HUDEP-2 (cell line): ENCODE measurements around the gene DYNC1H1.

Experiments used
- DNase-seq, 76 experiments: peaks; one replicate each; lab custom pipeline; 2025; ENCODE audit not compliant: unreplicated experiment in 76 of 76; lab: John Stamatoyannopoulos, UW

DYNC1H1 gene

GRCh38 chr14:102085488-102085887 lies 121.1 kb downstream of the DYNC1H1 start:
- peak in 7 of 76 experiments; percentile 5 to 22 (median 18) for DNase-seq

- DNase-seq: peak in 2 of 76 experiments; percentile 15 to 28
Observed at GRCh38 chr14:102085948-102086708, 121.8 kb downstream of the DYNC1H1 start.

GRCh38 chr14:102086709-102086971 lies 122.3 kb downstream of the DYNC1H1 start:
- DNase-seq: no peak

- DNase-seq: peak in 74 of 76 experiments; percentile 48 to 97 (median 90)
Observed at GRCh38 chr14:102086972-102087761, 122.8 kb downstream of the DYNC1H1 start, which contains the start of gene HSP90AA1. TSS of gene HSP90AA1 (minus strand) at chr14:102087044. CDS start at chr14:102086378, 666 bp downstream.

- no peak for DNase-seq
Observed at GRCh38 chr14:102087762-102088011, 123.3 kb downstream of the DYNC1H1 start.

DNA sequence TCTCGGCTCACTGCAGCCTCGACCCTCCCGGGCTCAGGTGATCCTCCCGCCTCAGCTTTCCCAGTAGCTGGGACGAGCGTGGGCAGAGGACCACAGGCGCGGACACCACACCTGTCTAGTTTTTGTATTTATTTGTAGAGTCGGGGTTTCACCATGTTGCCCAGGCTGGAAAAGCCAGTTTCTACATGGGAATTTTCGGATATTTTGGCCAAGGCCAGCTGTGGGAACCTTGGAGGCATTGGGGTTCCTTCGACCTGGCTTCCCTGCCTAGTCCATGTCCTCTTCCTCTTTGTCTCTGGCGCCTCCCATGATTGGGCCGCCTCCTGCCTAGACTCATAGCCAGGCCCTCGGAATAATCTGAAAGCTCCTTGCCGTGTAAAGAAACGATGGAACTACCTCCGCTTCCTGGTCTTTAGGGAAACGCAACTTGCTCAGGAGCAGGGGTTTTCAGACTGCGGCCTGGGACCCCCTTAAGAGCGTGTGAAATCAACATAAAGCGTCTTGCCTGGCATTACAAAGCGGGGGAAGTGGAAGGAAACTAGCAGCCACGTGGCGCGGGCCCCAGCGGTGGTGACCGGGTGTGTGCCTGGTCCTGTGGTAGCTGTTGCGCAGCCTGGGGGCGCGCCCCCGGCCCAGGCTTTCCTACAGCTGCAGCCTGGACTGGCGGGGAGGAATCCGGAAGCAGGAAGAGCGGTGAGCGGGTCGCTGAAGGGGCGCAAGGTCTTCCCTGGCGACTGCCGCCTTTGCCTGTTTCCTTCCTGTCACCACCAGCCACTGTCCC lies 123.8 kb downstream of the DYNC1H1 start:
- DNase-seq: peak in 61 of 76 experiments; percentile 11 to 89 (median 55)

DNA sequence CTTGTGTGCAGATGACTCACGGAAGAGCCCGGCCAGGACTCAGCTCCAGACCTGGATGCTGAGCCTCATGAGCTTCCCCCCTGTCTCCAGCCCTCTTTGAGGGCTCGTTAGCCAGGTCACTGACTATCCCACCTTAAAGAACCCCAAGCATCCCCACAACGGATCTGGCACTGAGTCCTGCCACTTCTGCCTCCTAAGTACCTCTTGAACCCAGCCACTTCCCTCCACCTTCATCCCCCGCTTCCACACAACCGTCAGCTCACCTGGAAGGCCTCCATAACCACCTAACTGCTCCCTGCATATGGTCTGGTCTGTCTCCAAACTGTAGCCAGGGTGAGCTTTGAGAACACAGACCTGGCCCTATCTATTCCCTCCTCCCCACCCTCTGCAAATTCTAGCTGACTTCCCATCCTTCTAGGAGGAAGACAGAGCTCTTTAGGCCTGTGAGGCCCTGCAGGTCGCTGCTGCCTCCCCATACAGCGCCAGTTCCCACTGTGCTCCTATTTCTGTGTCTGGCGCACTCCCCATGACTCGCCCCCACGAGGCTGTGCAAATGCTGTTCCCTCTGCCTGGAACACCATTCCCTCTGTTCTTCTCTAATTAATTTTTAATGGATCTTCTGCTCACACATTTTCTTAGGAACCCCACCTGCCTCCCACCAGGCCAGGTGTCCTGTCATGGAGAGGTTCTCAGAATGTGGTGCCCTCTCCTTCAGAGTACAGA lies 125.4 kb downstream of the DYNC1H1 start:
- no peak for DNase-seq

- no peak for DNase-seq
Observed at GRCh38 chr14:102090713-102091112, 126.3 kb downstream of the DYNC1H1 start.

- no peak for DNase-seq
Observed at GRCh38 chr14:102092806-102093205, 128.4 kb downstream of the DYNC1H1 start.

DNA sequence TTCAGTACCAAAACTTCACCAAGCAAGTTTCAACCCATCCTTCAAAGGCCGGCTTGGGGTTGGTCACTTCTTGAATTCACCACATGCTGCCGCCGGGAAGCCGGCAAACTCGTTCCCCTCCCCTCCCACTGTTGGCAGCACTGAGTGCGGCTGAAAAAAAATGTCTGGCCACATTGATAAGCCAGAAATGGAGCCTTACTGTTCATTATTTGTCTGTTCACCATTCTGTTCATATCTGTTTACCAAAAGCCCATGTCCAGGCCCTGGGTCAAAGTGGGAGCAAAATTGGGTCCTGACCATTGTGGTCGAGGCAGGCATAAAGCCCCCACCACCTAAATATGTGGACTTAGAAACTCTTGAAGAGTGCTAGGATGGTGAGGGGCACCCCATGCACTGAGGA lies 129.7 kb downstream of the DYNC1H1 start:
- DNase-seq: peak in 74 of 76 experiments; percentile 35 to 84 (median 64)

- DNase-seq: peak in 8 of 76 experiments; percentile 6 to 44 (median 16)
Observed at GRCh38 chr14:102095231-102095870, 131.0 kb downstream of the DYNC1H1 start.

- DNase-seq: peak in 5 of 76 experiments; percentile 10 to 28 (median 16)
Observed at GRCh38 chr14:102095871-102096568, 131.6 kb downstream of the DYNC1H1 start.

DNA sequence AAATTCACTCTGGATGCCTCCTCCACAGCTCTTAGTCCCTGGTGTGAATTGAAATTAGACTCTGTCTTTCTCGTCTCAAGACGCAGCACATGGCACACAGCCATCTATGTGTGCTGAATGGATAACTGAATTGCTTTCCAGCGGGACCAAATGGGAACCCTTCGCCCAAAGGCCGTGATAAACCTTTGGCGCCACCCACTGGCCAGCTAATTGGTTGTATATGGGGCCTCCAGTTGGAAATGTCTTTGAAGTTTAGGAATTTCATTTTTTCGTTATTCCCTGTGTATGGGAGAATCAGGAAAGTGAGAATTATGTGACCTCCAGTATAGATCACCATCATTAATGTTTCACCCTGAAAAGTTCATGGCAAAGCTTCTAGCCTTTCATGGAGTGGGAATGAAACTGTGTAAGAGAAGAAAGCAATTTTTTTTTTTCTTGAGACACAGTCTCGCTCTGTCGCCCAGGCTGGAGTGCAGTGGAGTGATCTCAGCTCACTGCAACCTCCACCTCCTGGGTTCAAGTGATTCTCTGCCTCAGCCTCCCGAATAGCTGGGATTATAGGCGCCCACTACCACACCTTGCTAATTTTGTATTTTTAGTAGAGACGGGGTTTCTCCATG lies 132.3 kb downstream of the DYNC1H1 start:
- DNase-seq: peak in 67 of 76 experiments; percentile 11 to 79 (median 60)

GRCh38 chr14:102097441-102098135 lies 133.2 kb downstream of the DYNC1H1 start:
- no peak for DNase-seq

DNA sequence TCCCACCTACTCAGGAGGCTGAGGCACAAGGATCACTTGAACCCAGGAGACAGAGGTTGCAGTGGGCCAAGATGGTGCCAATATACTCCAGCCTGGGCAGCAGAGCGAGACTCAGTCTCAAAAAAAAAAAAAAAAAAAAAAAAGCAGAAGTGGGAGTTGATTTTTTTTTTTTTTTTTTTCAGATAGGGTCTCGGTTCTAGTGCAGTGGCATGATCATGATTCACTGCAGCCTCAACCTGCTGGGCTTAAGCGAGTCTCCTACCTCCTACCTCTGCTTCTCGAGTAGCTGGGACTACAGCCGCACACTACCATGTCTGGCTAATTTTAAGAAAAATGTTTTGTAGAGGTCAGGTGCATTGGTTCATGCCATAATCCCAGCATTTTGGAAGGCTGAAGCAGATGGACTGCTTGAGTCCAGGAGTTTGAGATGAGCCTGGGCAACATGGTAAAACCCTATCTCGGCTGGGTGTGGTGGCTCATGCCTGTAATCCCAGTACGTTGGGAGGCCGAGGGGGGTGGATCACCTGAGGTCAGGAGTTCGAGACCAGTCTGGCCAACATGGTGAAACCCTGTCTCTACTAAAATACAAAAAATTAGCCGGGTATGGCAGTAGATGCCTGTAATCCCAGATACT lies 138.8 kb downstream of the DYNC1H1 start:
- no peak for DNase-seq

GRCh38 chr14:102105369-102105768 lies 141.0 kb downstream of the DYNC1H1 start:
- DNase-seq: no peak
